GM21576 (cell line): ENCODE results near the gene RAD18.

Source experiments
- ATAC-seq: cut with Tn5 transposase; IDR thresholded peaks from one replicate; pipeline ENCODE4 v1.9.1; 2021; ENCODE audit warnings: mild to moderate bottlenecking, moderate library complexity; ENCODE audit not compliant: unreplicated experiment

The RAD18 gene

DNA sequence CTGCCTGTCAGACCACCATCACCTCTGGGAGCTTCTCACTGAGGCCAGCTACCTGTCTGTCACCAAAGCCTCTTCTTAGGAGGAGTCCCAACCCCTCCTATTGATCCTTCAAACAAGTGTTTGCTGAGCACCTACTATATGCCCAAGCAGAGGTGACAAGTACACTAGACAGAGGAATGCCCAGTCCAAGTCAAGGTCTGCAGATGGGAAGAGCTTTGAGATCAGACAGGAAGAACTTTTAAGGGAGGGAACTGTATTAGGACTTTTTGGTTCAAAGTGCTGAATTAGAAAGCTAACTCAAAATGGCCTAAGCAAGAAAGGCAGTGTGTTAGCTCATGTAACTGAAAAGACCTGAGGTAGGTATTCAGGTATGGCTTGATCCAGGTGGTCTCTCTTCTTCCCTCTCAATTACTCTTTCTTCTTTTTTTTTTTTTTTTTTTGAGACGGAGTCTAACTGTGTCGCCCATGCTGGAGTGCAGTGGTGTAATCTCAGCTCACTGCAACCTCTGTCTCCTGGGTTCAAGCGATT, 3.6 kb upstream of the RAD18 start:
- no peak for ATAC-seq

DNA sequence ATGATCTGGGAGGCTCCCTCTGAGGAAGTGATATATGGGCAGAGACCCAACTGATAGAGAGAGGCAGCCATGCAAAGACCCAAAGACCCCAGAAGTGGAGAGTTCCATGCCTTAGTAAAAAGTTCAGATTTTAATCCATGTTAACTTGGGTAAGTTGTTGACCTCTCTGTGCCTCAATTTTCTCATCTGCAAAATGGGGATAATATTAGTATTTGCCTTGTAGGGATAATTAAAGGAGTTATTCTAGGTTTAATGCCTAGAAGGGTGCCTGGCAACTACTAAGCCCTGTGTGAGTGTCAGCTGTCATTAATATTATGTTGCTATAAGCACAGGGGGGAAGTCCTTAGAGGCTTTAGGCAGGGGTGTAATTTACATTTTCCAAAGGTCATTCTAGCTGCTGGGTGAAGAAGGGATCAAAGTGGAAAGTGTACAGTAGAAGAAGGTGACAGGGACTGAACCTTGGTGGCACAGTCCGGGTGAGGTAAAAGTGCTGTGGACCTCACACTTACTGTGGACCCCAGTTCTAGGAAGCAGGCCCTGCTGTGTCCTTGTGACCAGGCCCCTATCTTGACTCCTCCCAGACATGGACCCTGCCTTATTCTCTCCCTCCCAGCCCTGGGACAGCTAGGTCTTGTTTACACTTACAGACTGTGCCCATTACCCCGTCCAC, 3.0 kb upstream of the RAD18 start:
- no peak for ATAC-seq

DNA sequence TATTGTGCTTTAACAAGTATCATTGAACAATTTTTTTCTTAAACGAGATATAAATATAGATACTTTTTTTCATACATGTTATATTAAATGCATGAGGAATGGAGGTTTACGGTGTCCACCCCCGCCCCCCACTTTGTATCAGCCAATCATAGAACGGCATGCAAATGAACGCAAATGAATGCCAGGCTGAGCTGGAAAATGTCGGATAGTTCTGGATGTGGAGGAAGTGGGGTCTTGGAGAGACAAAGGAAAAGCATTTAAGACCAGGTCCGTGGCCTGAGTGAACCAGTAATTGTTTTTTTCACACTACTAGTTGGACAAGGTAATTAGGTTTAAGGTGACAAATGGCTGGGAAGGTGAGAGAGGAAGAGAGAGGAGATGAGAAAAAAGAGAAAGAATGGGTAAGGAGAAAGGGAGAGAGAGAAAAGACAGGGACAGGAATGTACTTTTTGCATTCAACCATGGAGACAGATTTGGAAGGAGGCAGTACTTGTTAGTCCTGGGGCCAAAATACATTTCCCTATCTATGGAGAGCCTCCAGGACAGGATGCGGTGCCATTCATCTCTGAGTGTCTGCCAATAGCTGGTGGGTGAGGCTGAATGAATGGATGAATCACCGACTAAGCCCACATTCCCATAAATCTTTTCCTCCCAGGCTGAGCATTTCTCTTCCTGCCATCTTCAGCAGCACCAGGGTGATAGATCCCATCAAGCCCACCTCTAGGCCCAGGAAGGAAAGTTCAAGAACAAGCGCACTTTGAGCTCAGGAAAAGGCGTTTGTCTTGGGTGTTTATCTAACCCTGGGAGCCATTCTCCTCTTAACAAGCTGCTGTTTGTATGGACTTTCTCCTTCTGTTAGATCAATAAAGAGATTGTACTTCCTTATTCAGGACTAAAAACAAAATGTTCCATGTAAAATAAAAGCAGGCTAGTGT, 1.4 kb upstream of the RAD18 start:
- no peak for ATAC-seq

DNA sequence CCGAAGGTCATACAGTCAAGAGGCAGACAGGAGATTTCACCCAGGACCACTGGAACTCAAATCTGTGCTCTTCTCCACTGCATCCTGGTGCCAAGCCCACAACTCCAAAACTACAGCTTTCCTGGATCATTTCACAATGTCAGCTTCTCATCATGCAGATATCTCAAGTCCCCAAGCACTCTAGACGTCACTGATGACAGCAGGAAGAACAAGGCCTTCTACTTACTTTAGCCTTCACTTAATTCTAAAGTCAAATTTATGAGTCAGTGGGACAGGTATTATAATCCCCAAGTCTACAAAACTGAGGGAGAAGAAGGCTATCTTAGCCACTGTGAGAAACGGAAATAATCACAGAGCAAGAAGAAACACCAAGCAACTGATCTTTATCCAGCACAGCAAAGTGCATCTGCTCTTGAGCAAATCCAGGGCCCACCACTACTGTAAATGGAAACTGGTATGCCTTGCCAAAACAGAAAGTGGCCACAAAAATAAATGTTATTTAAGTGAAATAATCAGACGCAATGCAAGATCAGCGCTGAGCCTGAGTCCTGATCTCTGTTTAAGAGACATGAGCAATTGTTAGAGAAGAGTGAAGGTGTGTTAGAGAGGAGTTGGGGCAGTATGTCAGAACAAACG, 928 bp downstream of the RAD18 start:
- no peak for ATAC-seq

DNA sequence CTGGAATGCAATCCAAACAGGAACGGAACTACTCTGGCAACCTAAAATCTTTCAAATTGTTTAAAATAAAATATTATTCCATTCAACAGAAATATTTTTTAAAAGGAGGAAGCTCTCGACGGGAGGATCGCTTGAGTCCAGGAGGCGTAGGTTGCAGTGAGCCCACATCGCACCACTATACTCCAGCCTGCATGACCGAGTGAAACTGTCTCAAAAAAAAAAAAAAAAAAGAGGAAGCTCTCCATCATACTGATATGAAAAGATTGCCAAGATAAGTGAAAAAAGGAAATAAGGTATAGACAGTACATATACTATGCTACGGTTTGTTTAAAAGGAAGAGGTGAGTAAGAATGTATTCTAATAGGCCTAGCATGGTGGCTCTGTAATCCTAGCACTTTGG, 3.6 kb downstream of the RAD18 start:
- no peak for ATAC-seq

DNA sequence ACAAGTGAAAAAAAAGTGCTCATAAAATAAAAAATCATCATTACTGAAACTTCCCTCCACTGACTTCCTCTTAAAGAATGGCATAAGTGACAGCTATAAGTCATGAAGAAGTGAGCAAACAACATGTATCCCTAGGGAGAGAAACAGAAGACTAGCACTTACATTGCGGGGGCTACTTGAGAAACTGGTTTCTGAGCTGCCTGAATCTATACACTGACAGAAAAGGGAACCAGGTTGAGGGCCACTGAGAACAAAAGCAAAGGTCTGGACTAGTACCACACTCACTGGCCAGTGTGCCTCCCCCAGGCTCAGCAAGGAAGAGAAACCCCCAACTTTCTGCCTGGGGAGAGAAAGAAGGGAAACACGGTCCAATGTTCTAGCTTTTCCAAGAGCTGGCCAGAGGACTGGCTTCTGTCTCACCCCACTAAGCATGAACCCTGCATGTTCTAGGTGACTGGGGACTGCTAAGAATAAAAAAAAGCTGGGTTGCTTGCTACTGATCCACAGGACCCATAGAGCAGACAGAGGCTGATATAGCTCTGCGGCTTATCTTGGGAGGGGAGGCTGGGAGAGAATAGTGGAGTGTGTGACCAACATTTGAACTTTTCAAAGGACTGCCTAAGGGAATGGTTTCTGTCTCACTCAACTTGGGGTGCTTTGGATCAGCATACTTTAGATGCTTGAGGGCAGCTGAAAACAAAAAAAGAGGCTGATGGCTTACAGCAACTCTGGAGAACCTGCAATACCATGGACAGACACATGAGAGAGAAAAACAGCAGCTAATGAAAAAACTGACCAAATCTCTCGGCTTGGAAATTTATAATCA, 8.1 kb downstream of the RAD18 start:
- ATAC-seq: peak; percentile 92

DNA sequence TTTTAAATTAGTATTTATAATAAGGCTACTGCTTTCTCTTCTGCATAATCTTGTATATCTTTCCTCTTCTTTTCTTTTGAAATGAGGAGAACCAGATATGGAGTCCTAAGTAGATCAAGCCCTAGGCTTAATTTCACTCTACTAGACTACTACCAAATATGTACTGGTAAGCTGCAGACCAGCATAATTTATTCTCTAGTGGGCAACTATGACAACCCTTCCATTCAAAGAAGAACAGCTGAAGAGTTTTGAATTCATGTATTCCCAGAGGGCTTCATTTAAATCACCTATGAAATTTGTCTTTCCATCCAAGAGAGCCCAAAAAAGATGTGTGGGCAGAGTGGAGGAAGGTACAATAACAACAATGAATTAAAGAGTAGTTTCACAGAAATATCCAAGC, 10.0 kb downstream of the RAD18 start:
- ATAC-seq: no peak

DNA sequence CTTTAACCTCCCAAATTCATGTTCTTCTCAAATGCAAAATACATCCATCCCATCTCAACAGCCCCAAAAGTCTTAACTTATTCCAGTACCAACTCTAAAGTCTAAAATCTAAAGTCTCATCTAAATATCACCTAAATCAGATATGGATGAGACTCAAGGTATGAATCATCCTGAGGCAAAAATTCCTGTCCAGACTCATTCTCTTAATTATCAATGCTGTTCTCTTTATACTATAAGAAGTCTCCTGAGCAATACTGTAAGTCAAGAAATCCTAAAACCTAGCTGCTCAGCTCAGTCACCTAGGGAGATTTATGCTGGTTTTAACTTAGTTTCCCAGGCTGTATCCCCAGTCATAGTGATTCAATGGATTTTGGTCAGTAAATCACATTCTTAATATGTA, 11.1 kb downstream of the RAD18 start:
- ATAC-seq: no peak

DNA sequence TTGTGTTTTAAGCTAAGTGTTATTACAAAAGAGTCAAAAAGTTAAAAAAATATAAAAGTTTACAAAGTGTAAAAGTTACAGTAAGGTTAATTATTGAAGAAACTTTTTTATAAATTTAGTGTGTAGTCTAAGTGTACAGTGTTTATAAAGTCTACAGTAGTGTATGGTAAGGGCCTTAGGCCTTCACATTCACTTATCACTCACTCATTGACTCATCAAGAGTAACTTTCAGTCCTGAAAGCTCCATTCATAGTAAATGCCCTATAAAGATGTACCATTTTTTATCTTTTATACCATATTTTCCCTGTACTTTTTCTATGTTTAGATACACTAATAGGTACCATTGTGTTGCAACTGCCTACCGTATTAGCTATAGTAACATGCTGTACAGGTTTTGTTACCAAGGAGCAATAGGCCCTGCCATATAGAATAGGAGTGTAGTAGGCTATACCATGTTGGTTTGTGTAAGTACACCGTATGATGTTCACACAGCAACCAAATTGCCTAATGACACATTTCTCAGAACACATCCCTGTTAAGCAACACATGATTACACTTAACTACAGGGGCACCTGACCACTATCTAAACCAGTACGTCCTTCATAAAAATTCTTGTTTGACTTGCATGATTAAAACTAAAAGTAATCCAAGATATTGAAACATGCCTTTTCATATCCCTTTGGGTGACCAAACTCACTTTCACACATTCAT, 17.2 kb downstream of the RAD18 start:
- no peak for ATAC-seq

DNA sequence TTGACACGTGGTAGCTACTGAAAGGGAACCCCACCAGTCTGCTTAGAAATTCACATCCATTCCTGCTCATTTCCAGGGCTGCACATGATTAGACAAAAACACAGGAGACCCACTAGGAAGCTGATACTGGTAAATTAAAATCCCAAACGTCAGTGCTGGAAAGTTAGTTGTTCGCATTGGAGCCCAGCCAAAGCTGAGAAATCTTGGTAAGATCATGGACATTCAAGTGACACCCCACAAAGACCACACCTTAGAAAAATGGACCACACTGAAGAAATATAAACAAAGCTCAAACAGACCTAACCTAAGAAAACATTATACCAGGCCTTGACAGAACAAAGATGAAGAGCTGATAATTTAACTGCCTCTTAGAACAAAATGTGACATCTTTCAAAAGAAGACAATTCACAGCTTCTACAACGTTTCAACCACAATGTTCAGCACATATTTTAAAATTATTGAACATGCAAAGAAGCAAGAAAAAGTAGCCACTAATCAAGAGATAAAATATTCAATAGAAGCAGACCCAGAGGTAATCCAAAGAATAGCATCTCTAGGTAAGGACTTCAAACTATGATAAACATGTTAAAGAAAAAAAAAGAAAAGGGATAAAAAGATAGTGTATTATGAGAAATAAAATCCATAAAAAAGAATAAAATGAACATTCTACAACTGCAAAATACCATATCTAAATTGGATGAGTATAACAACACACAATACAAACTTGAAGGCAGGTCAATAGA, 20.4 kb downstream of the RAD18 start:
- ATAC-seq: no peak

DNA sequence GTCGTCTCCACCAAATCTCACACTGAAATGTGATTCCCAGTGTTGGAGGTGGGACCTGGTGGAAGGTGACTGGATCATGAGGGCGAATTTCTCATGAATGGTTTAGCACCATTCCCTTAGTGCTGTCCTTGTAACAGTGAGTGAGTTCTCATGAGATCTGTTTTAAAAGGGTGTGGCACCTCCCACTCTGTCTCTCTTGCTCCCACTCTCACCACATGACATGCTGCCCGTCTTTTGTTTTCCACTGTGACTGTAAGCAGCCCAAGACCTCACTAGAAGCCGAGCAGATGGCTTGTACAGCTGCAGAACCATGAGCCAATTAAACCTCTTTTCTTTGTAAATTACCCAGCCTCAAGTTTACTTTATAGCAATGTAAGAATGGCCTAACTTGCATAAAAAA, 21.2 kb downstream of the RAD18 start:
- no peak for ATAC-seq

DNA sequence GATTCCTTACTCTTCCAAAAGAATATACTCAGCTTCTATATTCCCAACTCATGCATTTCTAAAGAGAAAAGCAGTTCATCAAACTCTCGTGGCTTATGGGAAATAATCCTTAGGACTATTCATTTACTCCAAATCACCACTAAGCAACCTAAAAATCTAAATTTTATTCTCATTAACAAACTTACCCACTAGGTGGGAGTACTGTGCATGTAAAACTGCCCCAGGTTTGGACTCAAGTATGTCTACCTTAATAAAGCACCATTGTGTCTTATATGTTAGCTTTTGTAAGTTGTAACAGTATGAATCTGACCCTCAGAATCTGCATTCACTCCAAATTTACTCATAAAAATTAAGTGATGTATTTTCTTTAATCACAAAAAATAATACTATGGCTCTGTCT, 25.3 kb downstream of the RAD18 start:
- peak; percentile 47 for ATAC-seq

DNA sequence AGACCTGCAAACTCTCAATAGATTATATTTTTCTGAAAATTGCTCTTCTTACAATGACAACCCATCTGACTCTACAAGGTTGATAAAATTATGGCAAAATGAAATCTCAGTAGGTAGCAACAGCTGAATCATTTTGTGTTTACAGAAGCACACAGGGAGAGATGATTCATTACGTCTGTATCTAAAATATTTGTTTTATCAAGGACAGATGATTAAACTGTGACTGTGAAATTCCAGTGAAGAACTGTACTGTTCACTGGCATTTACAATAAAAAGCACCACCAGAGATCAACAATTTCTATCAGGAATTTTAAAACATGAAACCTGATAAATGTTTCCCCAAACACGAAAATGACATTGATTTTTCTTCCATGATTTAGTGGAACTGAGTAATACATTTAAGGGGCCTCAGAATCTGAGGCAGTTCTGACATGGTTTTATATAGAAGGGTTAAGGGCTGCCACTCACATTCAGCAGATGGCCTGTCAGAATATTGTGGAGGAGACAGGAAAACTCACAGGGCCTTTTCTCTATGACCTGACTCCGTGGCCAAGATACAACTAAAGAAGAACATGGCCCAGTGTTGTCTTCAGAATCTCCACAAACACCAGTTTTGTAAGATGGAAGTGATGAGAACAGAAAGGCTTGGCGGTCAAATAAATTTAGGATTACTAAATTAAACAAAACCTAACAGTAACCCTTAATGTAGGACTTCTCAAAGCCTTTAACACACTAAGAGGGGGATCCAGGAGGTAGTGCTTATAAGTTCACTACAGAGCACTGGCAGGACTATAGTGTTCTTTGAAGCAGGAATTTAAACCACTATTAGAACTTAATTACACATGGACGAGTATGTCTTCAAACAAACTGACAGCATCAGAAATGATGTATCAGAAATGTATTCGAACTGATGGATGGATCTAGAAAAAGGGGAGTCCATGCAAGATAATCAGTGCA, 25.9 kb downstream of the RAD18 start:
- ATAC-seq: no peak

DNA sequence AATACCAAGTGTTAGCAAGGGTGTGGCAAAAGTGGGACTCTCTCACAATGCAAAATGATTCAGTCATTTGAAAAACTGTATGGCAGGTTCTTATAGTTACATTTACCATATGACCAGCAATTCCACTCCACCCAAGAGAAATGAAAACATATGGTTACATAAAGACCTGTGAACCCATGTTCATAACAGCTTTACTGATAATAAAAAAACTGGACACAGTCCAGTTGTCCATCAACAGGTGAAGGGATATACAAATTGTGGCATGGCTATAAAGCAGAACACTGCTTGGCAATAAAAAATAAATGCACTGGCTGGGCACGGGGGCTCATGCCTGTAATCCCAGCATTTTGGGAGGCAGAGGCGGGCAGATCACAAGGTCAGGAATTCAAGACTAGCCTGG, 30.8 kb downstream of the RAD18 start:
- no peak for ATAC-seq

DNA sequence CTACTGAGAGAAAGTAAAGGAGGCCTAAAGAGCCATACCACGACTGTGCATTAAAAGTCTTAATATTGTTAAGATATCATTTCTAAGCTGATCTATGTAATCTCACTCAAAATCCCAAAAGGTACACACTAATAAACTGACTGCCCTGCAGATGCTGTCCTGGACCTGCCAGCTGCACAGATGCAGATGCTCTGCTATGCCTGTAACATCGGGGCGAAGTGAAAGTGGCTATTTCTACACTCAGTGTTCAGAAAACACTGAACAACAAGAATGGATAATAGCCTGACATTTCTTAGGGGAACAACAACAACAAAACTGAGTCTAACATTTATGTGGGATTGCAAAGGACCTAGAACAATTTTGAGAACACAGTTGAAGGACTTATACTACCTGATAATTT, 31.9 kb downstream of the RAD18 start:
- ATAC-seq: no peak

DNA sequence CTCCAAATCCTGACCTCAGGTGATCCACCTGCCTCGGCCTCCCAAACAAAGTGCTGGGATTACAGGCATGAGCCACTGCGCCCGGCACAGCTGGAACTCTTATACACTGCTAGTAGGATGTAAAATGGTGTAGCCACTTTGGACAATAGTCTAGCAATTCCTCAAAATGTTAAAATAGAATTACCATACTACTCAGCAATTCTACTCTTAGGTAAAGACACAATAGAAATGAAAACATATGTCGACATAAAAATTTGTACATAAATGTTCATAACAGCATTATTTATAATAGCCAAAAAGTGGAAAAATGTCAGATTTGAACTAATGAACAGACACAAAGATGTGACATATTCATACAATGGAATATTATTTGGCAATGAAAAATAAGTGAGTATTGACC, 33.4 kb downstream of the RAD18 start:
- ATAC-seq: no peak

DNA sequence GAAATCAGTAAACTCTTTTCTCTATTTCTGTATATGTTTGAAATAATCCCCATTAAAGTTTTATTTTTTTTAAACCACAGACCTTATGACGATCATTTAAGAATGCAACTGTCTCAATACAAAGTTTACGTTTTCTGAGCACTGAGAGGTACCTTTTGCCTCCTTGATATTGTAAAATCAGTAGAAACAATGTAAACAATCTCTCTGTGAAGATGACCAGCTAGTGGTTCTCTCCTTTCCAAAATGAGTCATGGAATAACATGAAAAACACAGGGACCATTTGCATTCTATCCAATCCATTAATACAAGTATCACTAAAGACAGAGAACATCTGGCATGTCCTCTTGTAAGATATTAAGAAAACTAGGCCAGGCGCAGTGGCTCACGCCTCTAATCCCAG, 48.8 kb downstream of the RAD18 start:
- no peak for ATAC-seq

DNA sequence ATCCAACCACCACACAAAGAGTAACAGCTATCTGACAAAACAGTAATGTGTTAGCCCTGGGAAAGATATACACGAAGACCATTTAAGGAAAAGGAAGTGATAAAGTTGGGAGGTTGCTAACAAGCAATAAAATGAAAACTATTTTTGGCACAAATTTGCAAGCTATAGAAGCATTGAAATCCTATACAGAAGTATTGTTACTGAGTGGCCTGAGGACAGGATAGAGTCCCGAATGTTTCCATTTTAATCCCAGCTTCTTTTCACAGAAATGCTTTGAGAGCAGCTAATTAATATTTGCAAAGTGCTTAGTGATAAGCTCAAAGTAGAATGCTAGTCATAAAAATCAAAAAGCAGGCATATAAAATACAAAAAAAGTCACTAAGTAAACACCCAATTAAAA, 51.5 kb downstream of the RAD18 start:
- no peak for ATAC-seq
